H1 (cell line): ENCODE data around the gene ANKRD2. TPM values are rescaled to one million over a fixed set of nuclear protein-coding genes. Genes with fewer than 3 reads are reported as not detected.

Experiments used
- CTCF ChIA-PET: fragments of 300-600 bp; sonication (Branson Sonifier 250); formaldehyde crosslinking; loops from one replicate; lab custom pipeline; 2021; ENCODE audit not compliant: partially characterized antibody; lab: Charles Lee
- POLR2A ChIA-PET: fragments of 300-600 bp; sonication (Branson Sonifier 250); formaldehyde crosslinking; loops from one replicate; lab custom pipeline; 2021; ENCODE audit warnings: inconsistent platforms; ENCODE audit not compliant: partially characterized antibody; lab: Charles Lee
- DNase-seq, 2 experiments: peaks; one replicate each; pipeline versions ENCODE4 v3.0.0 to v3.0.0-alpha.2; 2010 to 2022; ENCODE audit warnings: low spot score in 2 of 2, low read depth in 1 of 2, mixed read lengths in 1 of 2
- FAIRE-seq: peaks from 2 replicates; lab custom pipeline; 2011; peaks lifted over from hg19 to GRCh38; lab: Jason Lieb, UNC
- H2AFZ ChIP-seq: 2 replicates; pipeline ENCODE4 v1.8.1; 2012; ENCODE audit warnings: low read length, inconsistent platforms
- H2AK5ac ChIP-seq: 2 replicates; pipeline ENCODE4 v1.6.1; 2013; ENCODE audit warnings: low read depth, low read length
- H2BK120ac ChIP-seq: replicated peaks from 2 replicates; pipeline ENCODE3; 2013; ENCODE audit warnings: low read depth, low read length, inconsistent platforms
- H2BK12ac ChIP-seq: 2 replicates; pipeline ENCODE4 v1.6.1; 2013; ENCODE audit warnings: low read depth, low read length
- H2BK15ac ChIP-seq: 2 replicates; pipeline ENCODE4 v1.6.1; 2013; ENCODE audit warnings: low read length
- H2BK20ac ChIP-seq: 2 replicates; pipeline ENCODE4 v1.6.1; 2013; ENCODE audit warnings: low read length
- H2BK5ac ChIP-seq: 2 replicates; pipeline ENCODE4 v1.6.1; 2013; ENCODE audit warnings: low read depth, low read length
- H3K14ac ChIP-seq: 2 replicates; pipeline ENCODE4 v1.6.1; 2013; ENCODE audit warnings: inconsistent platforms; ENCODE audit not compliant: insufficient read length
- H3K18ac ChIP-seq: 2 replicates; pipeline ENCODE4 v1.6.1; 2013; ENCODE audit warnings: low read length; ENCODE audit errors: extremely low read depth
- H3K23ac ChIP-seq: 2 replicates; pipeline ENCODE4 v1.6.1; 2013; ENCODE audit warnings: inconsistent platforms; ENCODE audit not compliant: insufficient read length
- H3K23me2 ChIP-seq: 2 replicates; pipeline ENCODE4 v1.6.1; 2013; ENCODE audit warnings: low read depth, low read length
- H3K27ac ChIP-seq: 2 replicates; pipeline ENCODE4 v1.6.1; 2011; ENCODE audit warnings: low read depth, low read length, inconsistent platforms
- H3K27me3 ChIP-seq, 4 experiments: replicated peaks in 1 of 4; 1 replicate in 1 of 4; 2 replicates in 3 of 4; pipeline versions ENCODE4 v1.6.1 to v1.8.1; 2011 to 2013; ENCODE audit warnings: low read length in 3 of 4, mild to moderate bottlenecking in 3 of 4, inconsistent platforms in 2 of 4, mixed read lengths in 2 of 4, moderate library complexity in 1 of 4; ENCODE audit not compliant: control insufficient read depth in 3 of 4, insufficient read depth in 3 of 4; ENCODE audit errors: extremely low read depth in 1 of 4
- H3K36me3 ChIP-seq, 4 experiments: 2 replicates each; pipeline versions ENCODE4 v1.6.1 to v1.8.1; 2011 to 2013; ENCODE audit warnings: mild to moderate bottlenecking in 4 of 4, low read length in 3 of 4, moderate library complexity in 2 of 4, control low read depth in 1 of 4, inconsistent platforms in 1 of 4; ENCODE audit not compliant: insufficient read depth in 4 of 4, control insufficient read depth in 2 of 4
- H3K4ac ChIP-seq: replicated peaks from 2 replicates; pipeline ENCODE3; 2013; ENCODE audit warnings: low read length, low read depth, mixed read lengths, inconsistent platforms; ENCODE audit not compliant: insufficient read length
- H3K4me1 ChIP-seq, 4 experiments: replicated peaks in 1 of 4; 1 replicate in 1 of 4; 2 replicates in 3 of 4; pipeline versions ENCODE4 v1.6.1 to v1.8.1; 2011 to 2013; ENCODE audit warnings: low read length in 3 of 4, inconsistent platforms in 2 of 4, mixed read lengths in 1 of 4; ENCODE audit not compliant: insufficient read depth in 4 of 4, control insufficient read depth in 3 of 4
- H3K4me2 ChIP-seq, 2 experiments: 2 replicates each; pipeline versions ENCODE4 v1.6.1 to v1.8.1; 2011 to 2013; ENCODE audit warnings: low read depth in 2 of 2, low read length in 2 of 2, control low read depth in 1 of 2, inconsistent platforms in 1 of 2, mild to moderate bottlenecking in 1 of 2; ENCODE audit not compliant: insufficient read depth in 1 of 2
- H3K4me3 ChIP-seq, 4 experiments: fragments of 200-600, 300-600 bp in 1 of 4; sonication (generic), shearing (Covaris generic), sonication (Bioruptor Twin) in 1 of 4; 2 replicates each; pipeline versions ENCODE4 v1.5.1 to v1.8.1; 2011 to 2016; ENCODE audit warnings: low read length in 4 of 4, low read depth in 3 of 4, control low read depth in 2 of 4, inconsistent platforms in 2 of 4, mild to moderate bottlenecking in 2 of 4, mixed read lengths in 1 of 4, moderate library complexity in 1 of 4; ENCODE audit not compliant: insufficient read depth in 2 of 4; ENCODE audit errors: extremely low read depth in 1 of 4
- H3K56ac ChIP-seq: replicated peaks from 2 replicates; pipeline ENCODE3; 2013; ENCODE audit warnings: low read depth, mild to moderate bottlenecking, mixed read lengths, low read length, inconsistent platforms; ENCODE audit not compliant: insufficient read length
- H3K79me1 ChIP-seq: 2 replicates; pipeline ENCODE4 v1.6.1; 2013; ENCODE audit warnings: low read depth, low read length, control low read depth
- H3K79me2 ChIP-seq, 2 experiments: 2 replicates each; pipeline versions ENCODE4 v1.6.1 to v1.8.1; 2012 to 2013; ENCODE audit warnings: low read length in 2 of 2, mild to moderate bottlenecking in 2 of 2, inconsistent platforms in 1 of 2; ENCODE audit not compliant: insufficient read depth in 2 of 2, control insufficient read depth in 1 of 2
- H3K9ac ChIP-seq, 4 experiments: replicated peaks in 1 of 4; 1 replicate in 1 of 4; 2 replicates in 3 of 4; pipeline versions ENCODE4 v1.6.1 to v1.8.1; 2011 to 2013; ENCODE audit warnings: low read depth in 3 of 4, low read length in 3 of 4, control low read depth in 2 of 4, mild to moderate bottlenecking in 2 of 4, moderate library complexity in 2 of 4, inconsistent platforms in 1 of 4; ENCODE audit errors: extremely low read depth in 1 of 4
- H3K9me3 ChIP-seq, 2 experiments: 2 replicates each; pipeline versions ENCODE4 v1.6.1 to v1.8.1; 2012 to 2013; ENCODE audit warnings: mild to moderate bottlenecking in 2 of 2, moderate library complexity in 2 of 2, control low read depth in 1 of 2, inconsistent platforms in 1 of 2, low read depth in 1 of 2, low read length in 1 of 2, mixed read lengths in 1 of 2; ENCODE audit not compliant: insufficient read depth in 2 of 2
- H4K20me1 ChIP-seq, 2 experiments: replicated peaks in 1 of 2; 2 replicates each; pipeline versions ENCODE3 to v1.8.1; 2011 to 2013; ENCODE audit warnings: inconsistent platforms in 2 of 2, low read length in 2 of 2, mild to moderate bottlenecking in 1 of 2; ENCODE audit not compliant: insufficient read depth in 2 of 2, control insufficient read depth in 1 of 2
- H4K5ac ChIP-seq: 2 replicates; pipeline ENCODE4 v1.6.1; 2013; ENCODE audit warnings: low read length, low read depth, mixed read lengths, inconsistent platforms; ENCODE audit not compliant: insufficient read length
- H4K8ac ChIP-seq: 2 replicates; pipeline ENCODE4 v1.8.0; 2013; ENCODE audit warnings: mild to moderate bottlenecking, moderate library complexity, low read length, inconsistent platforms; ENCODE audit not compliant: insufficient read depth; ENCODE audit errors: extremely low read depth
- H4K91ac ChIP-seq: replicated peaks from 2 replicates; pipeline ENCODE3; 2013; ENCODE audit warnings: low read length, mixed read lengths, inconsistent platforms; ENCODE audit not compliant: insufficient read length
- CREB1 ChIP-seq: IDR thresholded peaks from 2 replicates; pipeline ENCODE4 v1.6.1; 2012; ENCODE audit warnings: inconsistent platforms
- FOSL1 ChIP-seq: IDR thresholded peaks from 2 replicates; pipeline ENCODE4 v1.6.1; 2011; ENCODE audit warnings: mild to moderate bottlenecking, low read depth, low read length, moderate library complexity; ENCODE audit not compliant: insufficient read depth
- MAX ChIP-seq: IDR thresholded peaks from 2 replicates; pipeline ENCODE4 v1.6.1; 2012; ENCODE audit warnings: inconsistent platforms
- NANOG ChIP-seq: IDR thresholded peaks from 2 replicates; pipeline ENCODE4 v1.6.1; 2011; ENCODE audit warnings: low read length, low read depth, mild to moderate bottlenecking, inconsistent platforms; ENCODE audit not compliant: insufficient read depth, poor library complexity, severe bottlenecking
- SP1 ChIP-seq: IDR thresholded peaks from 2 replicates; pipeline ENCODE4 v1.6.1; 2011; ENCODE audit warnings: low read depth, low read length
- WGBS, 2 experiments: shearing (Covaris generic) in 1 of 2; methylation state at CpG; one replicate each; pipeline versions ENCODE4 v1.1.6 to v1.1.7; 2013 to 2015; ENCODE audit warnings: low lambda C conversion rate in 2 of 2, mixed read lengths in 2 of 2, inconsistent platforms in 1 of 2, low coverage in 1 of 2, missing lambda C conversion rate in 1 of 2; ENCODE audit not compliant: insufficient replicate concordance in 2 of 2, insufficient coverage in 1 of 2, insufficient read length in 1 of 2; ENCODE audit errors: extremely low coverage in 1 of 2, missing lambda C conversion rate in 1 of 2; 5-methylcytosine and 5-hydroxymethylcytosine counted together
- polyA plus RNA-seq, 7 experiments: library from polyadenylated mRNA; depleted of rRNA in 3 of 7; stranded (reverse) in 5 of 7; unstranded in 2 of 7; fragments of >200 nt in 5 of 7; fragments of 200-250 nt in 2 of 7; gene quantifications; 1 replicate in 5 of 7; 2 replicates in 1 of 7; 4 replicates in 1 of 7; pipeline versions ENCODE4 v1.2.1 to v1.2.3, GENCODE V29; 2011 to 2013; ENCODE audit warnings: missing spikeins in 2 of 7, mixed read lengths in 2 of 7
- total RNA-seq: library from RNA; stranded (reverse); fragmentation: NEBNext Ultra II Directional; extraction: Animal tissue kit (Norgen Biotek cat#: 25700); gene quantifications from 2 replicates; pipeline ENCODE4 v1.2.1, GENCODE V29; 2021

ANKRD2 gene
- total and polyA plus RNA-seq, 2 of the 8 experiments (the other 6 are each of a cell fraction or from before 2014, with no cell fraction given) = not detected

DNA sequence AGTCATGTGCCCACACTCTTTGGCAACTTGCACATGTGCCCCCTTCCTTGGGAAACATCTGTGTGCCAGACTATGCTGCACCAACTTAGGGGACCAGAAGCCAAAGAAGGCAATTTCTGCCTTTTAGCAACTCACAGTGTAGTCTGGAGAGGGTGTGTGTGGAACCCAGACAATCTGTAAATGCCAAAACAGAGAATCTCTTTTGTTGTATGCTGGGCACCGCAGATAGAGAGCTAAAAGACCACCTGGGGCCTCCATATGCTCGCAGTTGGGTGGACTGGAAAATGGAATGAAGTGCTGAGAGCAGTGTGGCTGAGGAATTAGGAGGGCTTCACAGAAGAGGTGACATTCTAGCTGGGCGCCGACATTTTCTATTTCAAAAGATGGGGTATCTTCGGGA is 47.5 kb upstream of the ANKRD2 start:
- no peak overlapping the region for H3K9ac ChIP-seq
- POLR2A ChIA-PET = interaction anchor here (0.8 to 0.9 kb wide), 3 partner anchors 9 to 64 kb away, joined by 3 read pairs; no protein-coding TSS in a partner anchor
- no peak overlapping the region for H3K14ac ChIP-seq
- no peaks in the 10 kb centered on the region for H3K27me3 ChIP-seq
- no peak overlapping the region for H4K91ac ChIP-seq
- H3K18ac ChIP-seq = no peak overlapping the region
- no peak overlapping the region for H2BK15ac ChIP-seq
- H4K5ac ChIP-seq = no peak overlapping the region
- 85% methylated on average over 5 of the region's 5 CpGs; no CpG with 5 or more reads in 1 of the 2 experiments for WGBS, 2 experiments
- CTCF ChIA-PET = interaction anchor here (0.6 to 19.6 kb wide), 5 partner anchors 10 to 266 kb away, joined by 3 to 283 read pairs (median 4); no protein-coding TSS in a partner anchor
- H2BK5ac ChIP-seq = no peak overlapping the region
- H3K4ac ChIP-seq = no peak overlapping the region
- peaks cover 10 to 16% (median 12%) of the 10 kb centered on the region in 4 experiments for H3K4me1 ChIP-seq
- peaks cover 0 to 1% of the 10 kb centered on the region in 2 experiments for H4K20me1 ChIP-seq
- no peaks in the 10 kb centered on the region for H3K36me3 ChIP-seq
- H2BK20ac ChIP-seq = no peak overlapping the region
- no peak overlapping the region for H3K56ac ChIP-seq
- H3K4me3 ChIP-seq = no peak overlapping the region
- H3K79me2 ChIP-seq = peaks cover 0 to 22% of the 10 kb centered on the region in 2 experiments; a peak in 2 of 4 replicates
- H3K23ac ChIP-seq = no peak overlapping the region
- no peak overlapping the region for H3K4me2 ChIP-seq
- no peak for TF ChIP-seq MAX
- no peak for TF ChIP-seq NANOG
- TF ChIP-seq CREB1 = no peak
- TF ChIP-seq FOSL1 = no peak
- TF ChIP-seq SP1 = no peak
- H2BK120ac ChIP-seq = no peak overlapping the region
- H3K27ac ChIP-seq = no peak overlapping the region
- H4K8ac ChIP-seq = no peak overlapping the region
- peak overlapping the region; percentile 5; the same call in 1 of the 2 replicates for H2AK5ac ChIP-seq
- H2BK12ac ChIP-seq = no peak overlapping the region
- FAIRE-seq (no peak), DNase-seq (no peak)
- H2AFZ ChIP-seq = no peak overlapping the region
- H3K23me2 ChIP-seq = no peaks in the 10 kb centered on the region
- peaks cover 0 to 6% of the 10 kb centered on the region in 2 experiments; a peak in 1 of 4 replicates for H3K9me3 ChIP-seq
- peaks cover 14% of the 10 kb centered on the region for H3K79me1 ChIP-seq
